HCT116 (cell line): Measurements from ENCODE around the gene SMAD9. TPM values are rescaled to one million over a fixed set of nuclear protein-coding genes. Genes with fewer than 3 reads are reported as not detected.

Experiments
- ATAC-seq: fragments of 200-7000 bp; cut with Tn5 transposase; 2 replicates; pipeline ENCODE4 v1.9.1; 2020; ENCODE audit warnings: mild to moderate bottlenecking, moderate library complexity
- BruUV-seq: library from RNA; stranded (reverse); fragments of 400-500 nt; replicated peaks from 2 replicates; lab custom pipeline; 2021; lab: Mats Ljungman, UMichigan
- CTCF ChIA-PET: fragments of 300-600 bp; sonication (Branson Sonifier 250); formaldehyde crosslinking; loops from one replicate; lab custom pipeline; 2021; ENCODE audit warnings: antibody characterized with exemption; lab: Charles Lee
- POLR2A ChIA-PET: fragments of 300-600, 350-600 bp; sonication (Branson Sonifier 250); formaldehyde crosslinking; loops from one replicate; lab custom pipeline; 2021; ENCODE audit warnings: antibody characterized with exemption; lab: Charles Lee
- RAD21 ChIA-PET, 2 experiments: fragments of 300-600 bp; sonication (Branson Sonifier 250); formaldehyde crosslinking; loops; one replicate each; lab custom pipeline; 2023; ENCODE audit warnings: low total read pairs in 2 of 2; ENCODE audit not compliant: uncharacterized antibody in 2 of 2, unreplicated experiment in 2 of 2, low non-redundant PET in 1 of 2; lab: Charles Lee
- DNase-seq: peaks from one replicate; pipeline ENCODE4 v3.0.0-alpha.2; 2010; ENCODE audit warnings: low read depth, low spot score
- H2AFZ ChIP-seq: fragments of 200-600 bp; shearing (Covaris generic), sonication (generic); 2 replicates; pipeline ENCODE4 v1.6.1; 2017; ENCODE audit warnings: low read depth, mixed run types, mixed read lengths, antibody characterized with exemption, low read length; ENCODE audit not compliant: poor library complexity, severe bottlenecking
- H3K27ac ChIP-seq: 2 replicates; pipeline ENCODE4 v1.5.1; 2012; ENCODE audit warnings: low read depth, low read length
- H3K27me3 ChIP-seq: fragments of 200-600 bp; sonication (generic); 2 replicates; pipeline ENCODE4 v1.6.1; 2016; ENCODE audit warnings: mixed run types, low read length, mixed read lengths; ENCODE audit not compliant: insufficient read depth
- H3K36me3 ChIP-seq, 2 experiments: fragments of 200-500 bp in 1 of 2; fragments of 200-600 bp in 1 of 2; sonication (Bioruptor generic) in 1 of 2; sonication (generic) in 1 of 2; 2 replicates each; pipeline versions ENCODE4 v1.5.1 to v1.6.1; 2014 to 2016; ENCODE audit warnings: low read length in 2 of 2, inconsistent platforms in 1 of 2, mixed read lengths in 1 of 2, mixed run types in 1 of 2; ENCODE audit not compliant: insufficient read depth in 2 of 2, control insufficient read depth in 1 of 2
- H3K4me1 ChIP-seq, 2 experiments: fragments of 200-600 bp in 1 of 2; sonication (generic) in 1 of 2; 2 replicates each; pipeline versions ENCODE4 v1.5.1 to v1.6.1; 2012 to 2017; ENCODE audit warnings: low read length in 2 of 2, inconsistent platforms in 1 of 2, mild to moderate bottlenecking in 1 of 2, mixed read lengths in 1 of 2, mixed run types in 1 of 2, moderate library complexity in 1 of 2; ENCODE audit not compliant: insufficient read depth in 2 of 2, control insufficient read depth in 1 of 2
- H3K4me2 ChIP-seq: fragments of 200-600 bp; sonication (generic); 2 replicates; pipeline ENCODE4 v1.6.1; 2017; ENCODE audit warnings: mixed run types, low read length, mixed read lengths
- H3K4me3 ChIP-seq, 2 experiments: fragments of 200-600 bp in 1 of 2; sonication (generic) in 1 of 2; replicated peaks in 1 of 2; 2 replicates each; pipeline ENCODE4 v1.5.1; 2011 to 2016; ENCODE audit warnings: low read length in 2 of 2, control low read depth in 1 of 2, low read depth in 1 of 2, mild to moderate bottlenecking in 1 of 2, mixed read lengths in 1 of 2, mixed run types in 1 of 2
- H3K79me2 ChIP-seq: fragments of 200-600 bp; sonication (generic); 2 replicates; pipeline ENCODE4 v1.6.1; 2017; ENCODE audit warnings: mild to moderate bottlenecking, mixed run types, low read length, moderate library complexity, mixed read lengths; ENCODE audit not compliant: insufficient read depth
- H3K9ac ChIP-seq: fragments of 200-600 bp; sonication (generic); 2 replicates; pipeline ENCODE4 v1.6.1; 2016; ENCODE audit warnings: low read length, mixed read lengths
- H3K9me2 ChIP-seq: fragments of 200-600 bp; sonication (generic), shearing (Covaris generic); 2 replicates; pipeline ENCODE4 v1.6.1; 2017; ENCODE audit warnings: mixed run types, mild to moderate bottlenecking, moderate library complexity; ENCODE audit not compliant: insufficient read depth
- H3K9me3 ChIP-seq, 2 experiments: fragments of 200-500 bp in 1 of 2; fragments of 200-600 bp in 1 of 2; sonication (Bioruptor generic) in 1 of 2; sonication (generic) in 1 of 2; 2 replicates each; pipeline ENCODE4 v1.6.1; 2014 to 2017; ENCODE audit warnings: low read length in 2 of 2, mixed read lengths in 2 of 2, inconsistent platforms in 1 of 2, low read depth in 1 of 2, mild to moderate bottlenecking in 1 of 2, mixed run types in 1 of 2, moderate library complexity in 1 of 2; ENCODE audit not compliant: control insufficient read depth in 1 of 2, insufficient read depth in 1 of 2
- H4K20me1 ChIP-seq: fragments of 200-600 bp; sonication (generic), shearing (Covaris generic); 2 replicates; pipeline ENCODE4 v1.6.1; 2017; ENCODE audit warnings: mixed run types, mild to moderate bottlenecking, moderate library complexity; ENCODE audit not compliant: insufficient read depth
- CBX3 ChIP-seq: IDR thresholded peaks from 2 replicates; pipeline ENCODE4 v1.6.1; 2012; ENCODE audit warnings: low read depth
- CEBPB ChIP-seq: IDR thresholded peaks from 2 replicates; pipeline ENCODE4 v1.6.1; 2012; ENCODE audit warnings: low read depth
- CTCF ChIP-seq, 3 experiments: fragments of 200-600 bp in 1 of 3; sonication (generic) in 1 of 3; IDR thresholded peaks in 2 of 3; conservative IDR thresholded peaks in 1 of 3; 2 replicates each; pipeline ENCODE4 v1.5.1; 2012 to 2017; ENCODE audit warnings: low read depth in 2 of 3, low read length in 2 of 3, antibody characterized with exemption in 1 of 3, borderline replicate concordance in 1 of 3, control low read depth in 1 of 3, mild to moderate bottlenecking in 1 of 3, mixed read lengths in 1 of 3, mixed run types in 1 of 3, moderate library complexity in 1 of 3; ENCODE audit not compliant: insufficient read depth in 1 of 3
- ELF1 ChIP-seq: IDR thresholded peaks from 2 replicates; pipeline ENCODE4 v1.6.1; 2012; ENCODE audit warnings: low read depth, borderline replicate concordance
- EZH2phosphoT487 ChIP-seq: fragments of 200-600 bp; IDR thresholded peaks from 2 replicates; pipeline ENCODE4 v1.6.1; 2018; ENCODE audit warnings: antibody characterized with exemption, borderline replicate concordance
- FOSL1 ChIP-seq: IDR thresholded peaks from 2 replicates; pipeline ENCODE4 v1.6.1; 2012; ENCODE audit warnings: low read depth
- JUND ChIP-seq: IDR thresholded peaks from 2 replicates; pipeline ENCODE4 v1.6.1; 2012
- MAX ChIP-seq: IDR thresholded peaks from 2 replicates; pipeline ENCODE4 v1.6.1; 2012
- POLR2AphosphoS5 ChIP-seq: IDR thresholded peaks from 2 replicates; pipeline ENCODE4 v1.6.1; 2011; ENCODE audit warnings: mild to moderate bottlenecking, low read depth, low read length, moderate library complexity
- REST ChIP-seq: IDR thresholded peaks from 2 replicates; pipeline ENCODE4 v1.6.1; 2012; ENCODE audit warnings: low read depth
- SIN3A ChIP-seq: IDR thresholded peaks from 2 replicates; pipeline ENCODE4 v1.6.1; 2012; ENCODE audit warnings: low read depth
- YY1 ChIP-seq: IDR thresholded peaks from 2 replicates; pipeline ENCODE4 v1.6.1; 2011; ENCODE audit warnings: low read length, low read depth, moderate library complexity, mild to moderate bottlenecking; ENCODE audit not compliant: insufficient replicate concordance; ENCODE audit errors: extremely low read depth
- ZBTB33 ChIP-seq: IDR thresholded peaks from 2 replicates; pipeline ENCODE4 v1.6.1; 2011; ENCODE audit warnings: mild to moderate bottlenecking, low read length, moderate library complexity; ENCODE audit not compliant: insufficient replicate concordance; ENCODE audit errors: extremely low read depth
- ZFX ChIP-seq: fragments of 450-650 bp; IDR thresholded peaks from 2 replicates; pipeline ENCODE4 v1.6.1; 2017
- ZNF274 ChIP-seq: fragments of 200-500 bp; sonication (Bioruptor generic); IDR thresholded peaks from 2 replicates; pipeline ENCODE4 v1.6.1; 2014; ENCODE audit warnings: mild to moderate bottlenecking, low read depth, low read length, inconsistent platforms
- intact Hi-C: fragments of 100-400 bp; cut with micrococcal nuclease; formaldehyde crosslinking; loops from 2 replicates; pipeline ENCODE4 v1.10.0; 2022
- total RNA-seq: library from RNA; stranded (reverse); gene quantifications from one replicate; pipeline ENCODE4 v1.2.1, GENCODE V29; 2021; ENCODE audit not compliant: unreplicated experiment

The SMAD9 gene
- total RNA-seq, 1 experiment from 2014 or later: 4.3 TPM

- ATAC-seq (no peak), DNase-seq (no peak)
- intact Hi-C loops: no loop called here
- Histone ChIP-seq H4K20me1 (no peaks in the 10 kb centered on the region), H3K4me3 (no peak overlapping the region), H2AFZ (no peak overlapping the region), H3K9me2 (no peaks in the 10 kb centered on the region), H3K36me3 (no peaks in the 10 kb centered on the region), H3K4me2 (no peak overlapping the region), H3K4me1 (no peaks in the 10 kb centered on the region), H3K27me3 (no peaks in the 10 kb centered on the region), H3K9ac (no peak overlapping the region), H3K79me2 (no peaks in the 10 kb centered on the region), H3K27ac (no peak overlapping the region)
- POLR2A ChIA-PET: no interaction called here
- no TSS peak for BruUV-seq
- RAD21 ChIA-PET: no interaction called here
- no peak for TF ChIP-seq JUND
- no peak for TF ChIP-seq POLR2AphosphoS5
- no peak for TF ChIP-seq MAX
- TF ChIP-seq ZBTB33: no peak
- TF ChIP-seq CEBPB: no peak
- no peak for TF ChIP-seq EZH2phosphoT487
- TF ChIP-seq YY1: no peak
- TF ChIP-seq REST: no peak
- TF ChIP-seq CBX3: no peak
- no peak for TF ChIP-seq SIN3A
- no peak for TF ChIP-seq ZFX
- TF ChIP-seq CTCF (IDR thresholded peaks at IDR 0.05 in 2 of 3, conservative IDR thresholded peaks at IDR 0.05 in 1 of 3; ENCODE audit: borderline replicate concordance in 1 of 3, insufficient read depth in 1 of 3, low read depth in 2 of 3, low read length in 2 of 3): no peak
- no peak for TF ChIP-seq FOSL1
- TF ChIP-seq ZNF274: no peak
- TF ChIP-seq ELF1: no peak
- TF ChIP-seq, all 23 proteins: peak for 0
- CTCF ChIA-PET: no interaction called here
- H3K9me3 ChIP-seq: no peaks in the 10 kb centered on the region
Observed at GRCh38 chr13:36807616-36808015, 112.4 kb downstream of the SMAD9 start.
